Suppressor macrophage treated with lipopolysaccharide for 1 hour (primary cell): ENCODE results near the gene MAD1L1.

ENCODE experiments used
- DNase-seq, 3 donors: peaks; one replicate each; pipeline ENCODE4 v3.0.0-alpha.2; 2020 to 2022

MAD1L1 gene

GRCh38 chr7:2151801-2152612 lies 80.7 kb downstream of the MAD1L1 start:
- DNase-seq: no peak

- DNase-seq: no peak
These were observed 81.5 kb downstream of the MAD1L1 start for GRCh38 chr7:2151237-2151636.

- DNase-seq: no peak
These were observed 82.3 kb downstream of the MAD1L1 start for GRCh38 chr7:2150445-2150815.

GRCh38 chr7:2149672-2150444 lies 82.9 kb downstream of the MAD1L1 start:
- DNase-seq: no peak

GRCh38 chr7:2148814-2149213 lies 83.9 kb downstream of the MAD1L1 start:
- DNase-seq: no peak

GRCh38 chr7:2148189-2148588 lies 84.6 kb downstream of the MAD1L1 start:
- DNase-seq: no peak

GRCh38 chr7:2146676-2147472 lies 85.9 kb downstream of the MAD1L1 start:
- DNase-seq: peak in 2 of 3 donors; percentile 2 to 6

- peak in 2 of 3 donors; percentile 4 to 11 for DNase-seq
These were observed 86.7 kb downstream of the MAD1L1 start for GRCh38 chr7:2145835-2146580.

- DNase-seq: no peak
These were observed 87.8 kb downstream of the MAD1L1 start for GRCh38 chr7:2144926-2145325.

GRCh38 chr7:2143981-2144595 lies 88.7 kb downstream of the MAD1L1 start:
- no peak for DNase-seq

- DNase-seq: no peak
These were observed 89.3 kb downstream of the MAD1L1 start for GRCh38 chr7:2143450-2143849.

- DNase-seq: no peak
These were observed 90.4 kb downstream of the MAD1L1 start for GRCh38 chr7:2142386-2142785.

- DNase-seq: no peak
These were observed 91.1 kb downstream of the MAD1L1 start for GRCh38 chr7:2141651-2142050.

GRCh38 chr7:2141021-2141410 lies 91.7 kb downstream of the MAD1L1 start:
- DNase-seq: no peak

GRCh38 chr7:2140216-2141020 lies 92.3 kb downstream of the MAD1L1 start:
- no peak for DNase-seq

- DNase-seq: no peak
These were observed 93.6 kb downstream of the MAD1L1 start for GRCh38 chr7:2139004-2139699.

- peak; percentile 61 to 76 (median 66) for DNase-seq
These were observed 94.5 kb downstream of the MAD1L1 start for GRCh38 chr7:2138146-2138765.

GRCh38 chr7:2134740-2135139 lies 98.0 kb downstream of the MAD1L1 start:
- DNase-seq: no peak

GRCh38 chr7:2132243-2132642 lies 100.5 kb downstream of the MAD1L1 start:
- DNase-seq: no peak

- DNase-seq: no peak
These were observed 100.9 kb downstream of the MAD1L1 start for GRCh38 chr7:2131800-2132199.
